ENCODE results near the gene FAM149A. TPM values are rescaled to one million over a fixed set of nuclear protein-coding genes. Genes with fewer than 3 reads are reported as not detected.

Gene FAM149A
- total and polyA plus RNA-seq, 4 donors: 12.0 to 27.1 (median 15.0) TPM

GRCh38 chr4:186201010-186201409, 96.5 kb downstream of the FAM149A start:
- no peak for DNase-seq (ENCODE audit: low spot score)
- H3K36me3 ChIP-seq (ENCODE audit: control insufficient read depth in 4 of 4, insufficient read depth in 3 of 4, low read depth in 1 of 4, low read length in 3 of 4): peaks cover 2 to 47% (median 30%) of the 10 kb centered on the region in 4 donors
- WGBS: 94% methylated on average over 7 of the region's 7 CpGs
- peaks cover 0 to 7% (median 4%) of the 10 kb centered on the region in 4 donors for H3K4me1 ChIP-seq (ENCODE audit: control insufficient read depth in 4 of 4, insufficient read depth in 4 of 4, low read length in 3 of 4)
- no peaks in the 10 kb centered on the region for H3K9me3 ChIP-seq (ENCODE audit: control insufficient read depth in 4 of 4, low read length in 3 of 4)
- no peak for TF ChIP-seq HNF4A (conservative IDR thresholded peaks at IDR 0.05)
- no peak overlapping the region for H3K4me3 ChIP-seq (ENCODE audit: low read depth in 1 of 3, low read length in 3 of 3)
- no peak overlapping the region for H3K27ac ChIP-seq (ENCODE audit: low read depth in 1 of 2, low read length in 2 of 2)
- H3K27me3 ChIP-seq (ENCODE audit: control insufficient read depth in 4 of 4, insufficient read depth in 4 of 4, low read length in 3 of 4): no peaks in the 10 kb centered on the region
- no peak overlapping the region for H3K9ac ChIP-seq (ENCODE audit: low read depth in 1 of 2, low read length in 2 of 2)

- WGBS: 31% methylated on average over 9 of the region's 9 CpGs
- no peak overlapping the region for H3K4me3 ChIP-seq (ENCODE audit: low read depth in 1 of 3, low read length in 3 of 3)
- DNase-seq (ENCODE audit: low spot score): no peak
- no peak overlapping the region for H3K9ac ChIP-seq (ENCODE audit: low read depth in 1 of 2, low read length in 2 of 2)
- TF ChIP-seq HNF4A (conservative IDR thresholded peaks at IDR 0.05): peak in 1 of 2 donors; percentile 28
- peak; percentile 17 to 23 for TF ChIP-seq RXRA (IDR thresholded peaks at IDR 0.05)
- peak; percentile 72 for TF ChIP-seq YY1 (IDR thresholded peaks at IDR 0.05)
- TF ChIP-seq EGR1 (IDR thresholded peaks at IDR 0.05; ENCODE audit: low read depth in 2 of 2): no peak
- no peak for TF ChIP-seq JUND (IDR thresholded peaks at IDR 0.05)
- no peak for TF ChIP-seq REST (IDR thresholded peaks at IDR 0.05)
- peak; percentile 19 for TF ChIP-seq SP1 (IDR thresholded peaks at IDR 0.05)
- TF ChIP-seq FOXA1 (IDR thresholded peaks at IDR 0.05): no peak
- TF ChIP-seq MAX (IDR thresholded peaks at IDR 0.05): peak; percentile 70
- TF ChIP-seq CTCF (IDR thresholded peaks at IDR 0.05; ENCODE audit: low read depth, low read length, missing input control): peak; percentile 85
- peak; percentile 74 to 84 for TF ChIP-seq RAD21 (IDR thresholded peaks at IDR 0.05)
- no peak for TF ChIP-seq TAF1 (conservative IDR thresholded peaks at IDR 0.05)
- no peak for TF ChIP-seq ZBTB33 (IDR thresholded peaks at IDR 0.05)
- TF ChIP-seq HNF4G (IDR thresholded peaks at IDR 0.05): no peak
- TF ChIP-seq GABPA (IDR thresholded peaks at IDR 0.05 in 1 of 2, conservative IDR thresholded peaks at IDR 0.05 in 1 of 2): no peak
- no peak for TF ChIP-seq NR2F2 (IDR thresholded peaks at IDR 0.05)
- TF ChIP-seq ATF3 (IDR thresholded peaks at IDR 0.05): no peak
- no peak for TF ChIP-seq FOXA2 (IDR thresholded peaks at IDR 0.05)
- no peaks in the 10 kb centered on the region for H3K9me3 ChIP-seq (ENCODE audit: control insufficient read depth in 4 of 4, low read length in 3 of 4)
- no peaks in the 10 kb centered on the region for H3K27me3 ChIP-seq (ENCODE audit: control insufficient read depth in 4 of 4, insufficient read depth in 4 of 4, low read length in 3 of 4)
- peaks cover 0 to 3% (median 0%) of the 10 kb centered on the region in 4 donors for H3K4me1 ChIP-seq (ENCODE audit: control insufficient read depth in 4 of 4, insufficient read depth in 4 of 4, low read length in 3 of 4)
- H3K27ac ChIP-seq (ENCODE audit: low read depth in 1 of 2, low read length in 2 of 2): peak overlapping the region in 1 of 2 donors; percentile 32
- H3K36me3 ChIP-seq (ENCODE audit: control insufficient read depth in 4 of 4, insufficient read depth in 3 of 4, low read depth in 1 of 4, low read length in 3 of 4): peaks cover 2 to 42% (median 31%) of the 10 kb centered on the region in 4 donors
Observed at GRCh38 chr4:186201535-186202230, 97.2 kb downstream of the FAM149A start.

Measured in liver (tissue), 9 donors.